Measurements from ENCODE around the gene USP49.

DNA sequence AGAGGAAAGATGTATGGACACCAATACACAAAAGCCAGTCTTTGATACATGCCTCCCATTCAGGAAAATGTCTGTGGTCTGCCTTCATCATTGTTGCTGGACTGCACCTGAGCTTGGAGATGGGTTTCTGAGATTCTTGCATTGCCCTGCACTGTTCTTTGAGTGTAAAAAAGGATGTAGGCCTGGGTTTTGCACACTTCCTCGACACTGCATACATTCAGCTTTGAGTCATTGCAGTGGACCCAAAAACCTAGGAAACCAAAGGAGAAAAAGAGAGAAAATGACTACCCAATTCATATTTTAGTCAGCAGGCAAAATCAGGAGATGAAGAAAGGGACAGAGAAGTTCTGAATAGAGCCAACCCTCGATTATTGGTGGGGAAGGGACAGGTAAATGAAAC, 98.7 kb downstream of the USP49 start:
- TF ChIP-seq, protein P1, sequence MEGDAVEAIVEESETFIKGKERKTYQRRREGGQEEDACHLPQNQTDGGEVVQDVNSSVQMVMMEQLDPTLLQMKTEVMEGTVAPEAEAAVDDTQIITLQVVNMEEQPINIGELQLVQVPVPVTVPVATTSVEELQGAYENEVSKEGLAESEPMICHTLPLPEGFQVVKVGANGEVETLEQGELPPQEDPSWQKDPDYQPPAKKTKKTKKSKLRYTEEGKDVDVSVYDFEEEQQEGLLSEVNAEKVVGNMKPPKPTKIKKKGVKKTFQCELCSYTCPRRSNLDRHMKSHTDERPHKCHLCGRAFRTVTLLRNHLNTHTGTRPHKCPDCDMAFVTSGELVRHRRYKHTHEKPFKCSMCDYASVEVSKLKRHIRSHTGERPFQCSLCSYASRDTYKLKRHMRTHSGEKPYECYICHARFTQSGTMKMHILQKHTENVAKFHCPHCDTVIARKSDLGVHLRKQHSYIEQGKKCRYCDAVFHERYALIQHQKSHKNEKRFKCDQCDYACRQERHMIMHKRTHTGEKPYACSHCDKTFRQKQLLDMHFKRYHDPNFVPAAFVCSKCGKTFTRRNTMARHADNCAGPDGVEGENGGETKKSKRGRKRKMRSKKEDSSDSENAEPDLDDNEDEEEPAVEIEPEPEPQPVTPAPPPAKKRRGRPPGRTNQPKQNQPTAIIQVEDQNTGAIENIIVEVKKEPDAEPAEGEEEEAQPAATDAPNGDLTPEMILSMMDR (IDR thresholded peaks at IDR 0.05) = no peak
- TF ChIP-seq POLR2A (IDR thresholded peaks at IDR 0.05) = no peak
- TF ChIP-seq POLR2AphosphoS5 (IDR thresholded peaks at IDR 0.05) = no peak
